ENCODE results near the gene LRRN2.

GRCh38 chr1:204673209-204673608 is 12.3 kb downstream of the LRRN2 start:
- TF ChIP-seq CTCF (IDR thresholded peaks at IDR 0.05) (no peak), POLR2A (IDR thresholded peaks at IDR 0.05) (no peak)

Data from gastroesophageal sphincter (tissue), 3 donors.